Adipocyte (in vitro differentiated cells): Measurements from ENCODE around the gene ZNF324.

Source experiments
- DNase-seq: peaks from one replicate; pipeline ENCODE4 v3.0.0-alpha.2; 2015; ENCODE audit warnings: low read depth
- H3K27me3 ChIP-seq: replicated peaks from 2 replicates; pipeline ENCODE4 v1.7.0; 2013; ENCODE audit warnings: mild to moderate bottlenecking, low read length, moderate library complexity; ENCODE audit not compliant: control insufficient read depth, insufficient read depth
- H3K36me3 ChIP-seq: 2 replicates; pipeline ENCODE4 v1.7.0; 2013; ENCODE audit warnings: low read length, mild to moderate bottlenecking, moderate library complexity; ENCODE audit not compliant: control insufficient read depth, insufficient read depth, severe bottlenecking
- H3K4me1 ChIP-seq: 2 replicates; pipeline ENCODE4 v1.7.0; 2013; ENCODE audit warnings: mild to moderate bottlenecking, low read length, moderate library complexity; ENCODE audit not compliant: control insufficient read depth, insufficient read depth
- H3K4me3 ChIP-seq: 2 replicates; pipeline ENCODE4 v1.7.0; 2013; ENCODE audit warnings: mild to moderate bottlenecking, low read length, moderate library complexity
- H3K9ac ChIP-seq: 2 replicates; pipeline ENCODE4 v1.7.0; 2013; ENCODE audit warnings: mild to moderate bottlenecking, low read length, moderate library complexity
- H3K9me3 ChIP-seq: 2 replicates; pipeline ENCODE4 v1.7.0; 2013; ENCODE audit warnings: mild to moderate bottlenecking, low read length, moderate library complexity; ENCODE audit not compliant: control insufficient read depth

ZNF324 gene

GRCh38 chr19:58473775-58474174 is 6.9 kb downstream of the ZNF324 start:
- no peak overlapping the region for H3K9ac ChIP-seq
- H3K27me3 ChIP-seq = no peaks in the 10 kb centered on the region
- H3K36me3 ChIP-seq = peaks cover 24% of the 10 kb centered on the region
- H3K4me3 ChIP-seq = no peak overlapping the region
- no peak for DNase-seq
- H3K4me1 ChIP-seq = peaks cover 27% of the 10 kb centered on the region
- no peaks in the 10 kb centered on the region for H3K9me3 ChIP-seq

- Histone ChIP-seq H3K27me3 (no peaks in the 10 kb centered on the region), H3K9me3 (no peaks in the 10 kb centered on the region), H3K9ac (no peak overlapping the region), H3K4me3 (no peak overlapping the region), H3K36me3 (peaks cover 20% of the 10 kb centered on the region), H3K4me1 (peaks cover 22% of the 10 kb centered on the region)
- peak; percentile 17 for DNase-seq
Measured at GRCh38 chr19:58474291-58474996, 7.6 kb downstream of the ZNF324 start.

GRCh38 chr19:58474997-58475713 is 8.3 kb downstream of the ZNF324 start:
- H3K4me3 ChIP-seq = peak overlapping the region; percentile 89

GRCh38 chr19:58475714-58476497 is 9.0 kb downstream of the ZNF324 start, which contains the start of gene ZNF446:
ZNF446 (plus strand) TSS chr19:58476352; CDS start chr19:58477219, 867 bp downstream.
- Histone ChIP-seq H3K9ac (peak within 1 kb of the TSS; percentile 92), H3K9me3 (no peaks in the 10 kb centered on the region), H3K27me3 (no peaks in the 10 kb centered on the region), H3K36me3 (peaks cover 17% of the 10 kb centered on the region), H3K4me3 (peak within 1 kb of the TSS; percentile 89), H3K4me1 (peaks cover 22% of the 10 kb centered on the region)
- peak; percentile 95 for DNase-seq

More at GRCh38 chr19:58474997-58475713, 8.3 kb downstream of the ZNF324 start:
- Histone ChIP-seq H3K9ac (peak overlapping the region; percentile 92), H3K27me3 (no peaks in the 10 kb centered on the region), H3K4me1 (peaks cover 22% of the 10 kb centered on the region), H3K9me3 (no peaks in the 10 kb centered on the region), H3K36me3 (peaks cover 18% of the 10 kb centered on the region)
- DNase-seq = no peak

GRCh38 chr19:58476498-58477015 is 9.7 kb downstream of the ZNF324 start:
- Histone ChIP-seq H3K4me3 (peak overlapping the region; percentile 89), H3K27me3 (no peaks in the 10 kb centered on the region), H3K9me3 (no peaks in the 10 kb centered on the region), H3K4me1 (peaks cover 22% of the 10 kb centered on the region), H3K36me3 (peaks cover 16% of the 10 kb centered on the region), H3K9ac (peak overlapping the region; percentile 92)
- peak; percentile 31 for DNase-seq

GRCh38 chr19:58477130-58477529 is 10.2 kb downstream of the ZNF324 start:
- Histone ChIP-seq H3K4me1 (peaks cover 22% of the 10 kb centered on the region), H3K36me3 (peaks cover 10% of the 10 kb centered on the region), H3K9me3 (no peaks in the 10 kb centered on the region), H3K9ac (peak overlapping the region; percentile 92), H3K4me3 (peak overlapping the region; percentile 89), H3K27me3 (no peaks in the 10 kb centered on the region)
- DNase-seq = no peak

GRCh38 chr19:58477871-58478270 is 11.0 kb downstream of the ZNF324 start:
- Histone ChIP-seq H3K9ac (no peak overlapping the region), H3K36me3 (peaks cover 6% of the 10 kb centered on the region), H3K4me3 (no peak overlapping the region), H3K27me3 (no peaks in the 10 kb centered on the region), H3K9me3 (no peaks in the 10 kb centered on the region), H3K4me1 (peaks cover 22% of the 10 kb centered on the region)
- DNase-seq = no peak

- Histone ChIP-seq H3K4me3 (no peak overlapping the region), H3K9ac (no peak overlapping the region), H3K4me1 (peaks cover 22% of the 10 kb centered on the region), H3K36me3 (peaks cover 8% of the 10 kb centered on the region), H3K27me3 (no peaks in the 10 kb centered on the region), H3K9me3 (no peaks in the 10 kb centered on the region)
- no peak for DNase-seq
Measured at GRCh38 chr19:58479303-58479702, 12.4 kb downstream of the ZNF324 start.

- Histone ChIP-seq H3K27me3 (no peaks in the 10 kb centered on the region), H3K4me3 (no peak overlapping the region), H3K9me3 (no peaks in the 10 kb centered on the region), H3K9ac (no peak overlapping the region), H3K4me1 (peaks cover 16% of the 10 kb centered on the region), H3K36me3 (peaks cover 8% of the 10 kb centered on the region)
- DNase-seq = no peak
Measured at GRCh38 chr19:58479736-58480480, 13.0 kb downstream of the ZNF324 start.

GRCh38 chr19:58480481-58480830 is 13.6 kb downstream of the ZNF324 start:
- Histone ChIP-seq H3K4me3 (no peak overlapping the region), H3K9me3 (no peaks in the 10 kb centered on the region), H3K36me3 (peaks cover 8% of the 10 kb centered on the region), H3K9ac (no peak overlapping the region), H3K4me1 (peaks cover 11% of the 10 kb centered on the region), H3K27me3 (no peaks in the 10 kb centered on the region)
- no peak for DNase-seq
